Measurements from ENCODE around the gene RNF141. TPM values are rescaled to one million over a fixed set of nuclear protein-coding genes. Genes with fewer than 3 reads are reported as not detected.

Gene RNF141
- total RNA-seq, 1 experiment from 2014 or later: 35.8 TPM

GRCh38 chr11:10505278-10506007, 35.5 kb downstream of the RNF141 start:
- no peak for ATAC-seq
- ChIA-PET CTCF (no interaction called here), POLR2A (no interaction called here)
- H3K4me3 ChIP-seq (ENCODE audit: low read depth in 2 of 2, low read length in 2 of 2): no peak overlapping the region
- in situ Hi-C loops (cut with HindIII; ENCODE audit: low pct_unique_long_range_greater_than_20kb, low sequenced_read_pairs): no loop called here
- no peaks in the 10 kb centered on the region for H3K9me3 ChIP-seq (ENCODE audit: control insufficient read depth, insufficient read depth, low read depth, low read length)
- intact Hi-C loops (cut with micrococcal nuclease; ENCODE audit: unreplicated experiment): no loop called here
- H3K4me1 ChIP-seq (ENCODE audit: control insufficient read depth, insufficient read depth, low read length): no peaks in the 10 kb centered on the region
- TF ChIP-seq REST (IDR thresholded peaks at IDR 0.05; ENCODE audit: insufficient read depth in 1 of 2, low read depth in 2 of 2, low read length in 1 of 2): no peak
- no peak for TF ChIP-seq TCF7L2 (IDR thresholded peaks at IDR 0.05; ENCODE audit: low read depth, low read length)
- TF ChIP-seq CTCF (IDR thresholded peaks at IDR 0.05): no peak
- no peak for TF ChIP-seq POLR2AphosphoS5 (IDR thresholded peaks at IDR 0.05; ENCODE audit: low read depth, low read length)
- no peak for TF ChIP-seq SIN3A (IDR thresholded peaks at IDR 0.05; ENCODE audit: borderline replicate concordance, insufficient read depth, low read depth, low read length)
- H3K36me3 ChIP-seq (ENCODE audit: control insufficient read depth, insufficient read depth, low read length): no peaks in the 10 kb centered on the region
- DNase-seq (ENCODE audit: low read depth, low spot score): no peak
- no TSS peak for BruUV-seq (replicated peaks)
- no peak overlapping the region for H3K27ac ChIP-seq (ENCODE audit: low read length)
- H3K27me3 ChIP-seq (ENCODE audit: control insufficient read depth, insufficient read depth, low read length): no peaks in the 10 kb centered on the region

GRCh38 chr11:10504490-10504889, 36.5 kb downstream of the RNF141 start:
- POLR2A ChIA-PET: no interaction called here
- DNase-seq (ENCODE audit: low read depth, low spot score): no peak
- Histone ChIP-seq H3K36me3 (ENCODE audit: control insufficient read depth, insufficient read depth, low read length) (no peaks in the 10 kb centered on the region), H3K9me3 (ENCODE audit: control insufficient read depth, insufficient read depth, low read depth, low read length) (no peaks in the 10 kb centered on the region), H3K4me3 (ENCODE audit: low read depth in 2 of 2, low read length in 2 of 2) (no peak overlapping the region), H3K4me1 (ENCODE audit: control insufficient read depth, insufficient read depth, low read length) (no peaks in the 10 kb centered on the region), H3K27me3 (ENCODE audit: control insufficient read depth, insufficient read depth, low read length) (no peaks in the 10 kb centered on the region), H3K27ac (ENCODE audit: low read length) (no peak overlapping the region)
- in situ Hi-C loops (cut with HindIII; ENCODE audit: low pct_unique_long_range_greater_than_20kb, low sequenced_read_pairs): no loop called here
- BruUV-seq (replicated peaks): no TSS peak
- TF ChIP-seq POLR2AphosphoS5 (IDR thresholded peaks at IDR 0.05; ENCODE audit: low read depth, low read length): no peak
- TF ChIP-seq SIN3A (IDR thresholded peaks at IDR 0.05; ENCODE audit: borderline replicate concordance, insufficient read depth, low read depth, low read length): no peak
- no peak for TF ChIP-seq TCF7L2 (IDR thresholded peaks at IDR 0.05; ENCODE audit: low read depth, low read length)
- no peak for TF ChIP-seq REST (IDR thresholded peaks at IDR 0.05; ENCODE audit: insufficient read depth in 1 of 2, low read depth in 2 of 2, low read length in 1 of 2)
- TF ChIP-seq CTCF (IDR thresholded peaks at IDR 0.05): no peak
- intact Hi-C loops (cut with micrococcal nuclease; ENCODE audit: unreplicated experiment): no loop called here
- no peak for ATAC-seq
- CTCF ChIA-PET: no interaction called here
